Lung (tissue), 12 donors: Measurements from ENCODE around the gene ONECUT2. TPM values are rescaled to one million over a fixed set of nuclear protein-coding genes. Genes with fewer than 3 reads are reported as not detected.
"Not testable (repeated sequence)": the region's sequence is repeated elsewhere in the genome, so short reads cannot be mapped to it uniquely, and the experiment has no call there.

ENCODE experiments used
- ATAC-seq: fragments of 200-7000 bp; cut with Tn5 transposase; one replicate; pipeline ENCODE4 v1.9.1; 2020; ENCODE audit warnings: moderate number of reproducible peaks; ENCODE audit not compliant: insufficient read depth, low FRiP score
- DNase-seq, 3 donors: peaks; one replicate each; pipeline ENCODE4 v3.0.0-alpha.2; 2013 to 2017
- H3K27ac ChIP-seq, 2 donors: one replicate each; pipeline ENCODE4 v1.5.1; 2013; ENCODE audit warnings: mild to moderate bottlenecking in 2 of 2, moderate library complexity in 2 of 2, control low read depth in 1 of 2, inconsistent platforms in 1 of 2, low read depth in 1 of 2, low read length in 1 of 2
- H3K27me3 ChIP-seq, 3 donors: one replicate each; pipeline ENCODE4 v1.5.1; 2013; ENCODE audit warnings: low read length in 2 of 3; ENCODE audit not compliant: control insufficient read depth in 3 of 3, insufficient read depth in 3 of 3
- H3K36me3 ChIP-seq, 4 donors: one replicate each; pipeline ENCODE4 v1.5.1; 2013; ENCODE audit warnings: low read length in 4 of 4, mild to moderate bottlenecking in 1 of 4, moderate library complexity in 1 of 4; ENCODE audit not compliant: control insufficient read depth in 4 of 4, insufficient read depth in 4 of 4
- H3K4me1 ChIP-seq, 5 donors: one replicate each; pipeline ENCODE4 v1.5.1; 2013; ENCODE audit warnings: low read length in 5 of 5, mild to moderate bottlenecking in 2 of 5, moderate library complexity in 1 of 5; ENCODE audit not compliant: control insufficient read depth in 5 of 5, insufficient read depth in 5 of 5
- H3K4me3 ChIP-seq: one replicate; pipeline ENCODE4 v1.5.1; 2013; ENCODE audit warnings: mild to moderate bottlenecking, control low read depth, moderate library complexity
- H3K9ac ChIP-seq, 2 donors: one replicate each; pipeline ENCODE4 v1.5.1; 2013; ENCODE audit warnings: low read length in 2 of 2, control low read depth in 1 of 2; ENCODE audit not compliant: insufficient read depth in 1 of 2
- H3K9me3 ChIP-seq, 4 donors: one replicate each; pipeline ENCODE4 v1.5.1; 2013; ENCODE audit warnings: low read length in 3 of 4, mild to moderate bottlenecking in 1 of 4, moderate library complexity in 1 of 4; ENCODE audit not compliant: control insufficient read depth in 4 of 4, insufficient read depth in 3 of 4
- CTCF ChIP-seq: IDR thresholded peaks from 2 replicates; pipeline ENCODE4 v1.5.1; 2012; ENCODE audit warnings: mild to moderate bottlenecking; ENCODE audit errors: control extremely low read depth, extremely low read depth
- WGBS, 2 donors: extraction: QIAGEN DNeasy Blood & Tissue Kit; methylation state at CpG; one replicate each; pipeline ENCODE4 v1.1.7; 2013; 5-methylcytosine and 5-hydroxymethylcytosine counted together
- polyA plus RNA-seq, 2 donors: library from polyadenylated mRNA; stranded (reverse); fragments of 200-250 nt; gene quantifications; one replicate each; pipeline ENCODE4 v1.2.1, GENCODE V29; 2013
- total RNA-seq, 2 donors: library from RNA; depleted of rRNA in 1 of 2; stranded (reverse); fragments of >200 nt in 1 of 2; gene quantifications; one replicate each; pipeline ENCODE4 v1.2.1, GENCODE V29; 2014 to 2021
- donor health status: control.
- donor health status: control.
- donor health status: Bipolar disorder and iron deficiency.
- donor health status: healthy.
- donor health status: DM: yes; HTN: yes; CAD: no.

The ONECUT2 gene
- total and polyA plus RNA-seq, 4 donors = 0.01 to 0.06 (median 0.02) TPM; not detected in 1

DNA sequence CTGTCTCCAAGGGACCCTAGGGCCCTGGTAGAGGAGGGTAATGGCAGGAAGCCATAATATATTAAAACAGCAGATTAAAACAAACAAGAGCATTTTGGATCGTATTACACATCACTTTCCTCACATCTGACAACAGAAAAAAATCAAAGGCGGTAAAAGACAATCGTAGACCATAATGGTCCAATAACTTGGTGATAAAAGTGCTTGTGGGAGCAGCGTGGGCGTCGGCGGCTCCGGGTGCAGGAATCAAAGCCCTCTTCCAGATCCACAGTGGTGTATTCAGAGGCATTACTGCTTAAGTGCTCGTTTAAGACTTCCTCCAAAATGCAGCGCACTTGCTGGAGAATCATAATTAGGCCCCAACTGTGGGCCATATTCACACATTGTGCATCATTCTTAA, 83.4 kb downstream of the ONECUT2 start:
- no peak overlapping the region for H3K27ac ChIP-seq
- no peak overlapping the region for H3K9ac ChIP-seq
- no peaks in the 10 kb centered on the region for H3K36me3 ChIP-seq
- DNase-seq (no peak), ATAC-seq (no peak)
- no peak for TF ChIP-seq CTCF
- no peak overlapping the region for H3K4me3 ChIP-seq
- no peaks in the 10 kb centered on the region for H3K4me1 ChIP-seq
- peaks cover 0 to 4% (median 0%) of the 10 kb centered on the region in 4 donors for H3K9me3 ChIP-seq
- H3K27me3 ChIP-seq = peaks cover 0 to 3% (median 0%) of the 10 kb centered on the region in 3 donors
- WGBS, 2 donors = 79 to 89% methylated on average over 10 of the region's 10 CpGs

GRCh38 chr18:57519668-57520424, 84.7 kb downstream of the ONECUT2 start:
- Histone ChIP-seq H3K9me3 (peaks cover 0 to 2% (median 0%) of the 10 kb centered on the region in 4 donors), H3K9ac (no peak overlapping the region), H3K27me3 (peaks cover 0 to 3% (median 0%) of the 10 kb centered on the region in 3 donors), H3K36me3 (no peaks in the 10 kb centered on the region), H3K4me3 (no peak overlapping the region), H3K27ac (no peak overlapping the region), H3K4me1 (no peaks in the 10 kb centered on the region)
- WGBS, 2 donors = 70 to 75% methylated on average over 7 of the region's 7 CpGs
- no peak for TF ChIP-seq CTCF
- ATAC-seq (no peak), DNase-seq (no peak)

DNA sequence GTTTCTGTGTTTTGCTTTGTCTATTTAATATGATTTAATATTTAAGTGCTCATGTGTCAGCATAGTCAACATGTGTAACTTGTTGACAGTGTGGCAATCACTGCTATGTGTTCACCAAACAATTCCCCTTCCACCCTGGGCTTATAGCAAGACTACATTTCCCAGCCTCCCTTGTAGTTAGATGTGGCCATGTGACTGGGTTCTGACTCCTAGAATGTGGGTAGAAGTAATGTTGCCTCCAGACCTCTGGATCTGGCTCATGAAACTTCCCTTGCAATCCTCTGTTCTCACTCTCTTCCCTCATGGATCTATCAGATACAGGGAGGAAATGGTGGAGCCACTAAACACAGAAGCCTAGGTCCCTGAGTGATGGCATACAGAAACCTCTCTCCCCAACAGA, 87.2 kb downstream of the ONECUT2 start:
- not testable (repeated sequence) for H3K9ac ChIP-seq, H3K36me3 ChIP-seq, H3K4me1 ChIP-seq, DNase-seq, H3K27ac ChIP-seq, ATAC-seq, H3K4me3 ChIP-seq, H3K9me3 ChIP-seq, H3K27me3 ChIP-seq

GRCh38 chr18:57523171-57523956, 88.2 kb downstream of the ONECUT2 start:
- TF ChIP-seq CTCF = no peak
- H3K27me3 ChIP-seq = no peaks in the 10 kb centered on the region
- no peaks in the 10 kb centered on the region for H3K36me3 ChIP-seq
- ATAC-seq (peak; percentile 27), DNase-seq (no peak)
- peaks cover 0 to 6% (median 0%) of the 10 kb centered on the region in 5 donors for H3K4me1 ChIP-seq
- no peak overlapping the region for H3K9ac ChIP-seq
- H3K27ac ChIP-seq = no peak overlapping the region
- WGBS, 2 donors = 62 to 66% methylated on average over 11 of the region's 11 CpGs
- H3K9me3 ChIP-seq = peaks cover 0 to 6% (median 0%) of the 10 kb centered on the region in 4 donors
- H3K4me3 ChIP-seq = no peak overlapping the region
